ENCODE data around the gene SAPCD1. TPM values are rescaled to one million over a fixed set of nuclear protein-coding genes. Genes with fewer than 3 reads are reported as not detected.

Gene SAPCD1
- total and polyA plus RNA-seq, 10 of the 15 experiments (the other 5 are each of a cell fraction or from before 2014, with no cell fraction given), result 1.6 to 13.0 (median 5.4) TPM

GRCh38 chr6:31806470-31807272 lies 44.2 kb downstream of the SAPCD1 start, which contains the start of gene LSM2 (continued):
- TF ChIP-seq, protein P1, sequence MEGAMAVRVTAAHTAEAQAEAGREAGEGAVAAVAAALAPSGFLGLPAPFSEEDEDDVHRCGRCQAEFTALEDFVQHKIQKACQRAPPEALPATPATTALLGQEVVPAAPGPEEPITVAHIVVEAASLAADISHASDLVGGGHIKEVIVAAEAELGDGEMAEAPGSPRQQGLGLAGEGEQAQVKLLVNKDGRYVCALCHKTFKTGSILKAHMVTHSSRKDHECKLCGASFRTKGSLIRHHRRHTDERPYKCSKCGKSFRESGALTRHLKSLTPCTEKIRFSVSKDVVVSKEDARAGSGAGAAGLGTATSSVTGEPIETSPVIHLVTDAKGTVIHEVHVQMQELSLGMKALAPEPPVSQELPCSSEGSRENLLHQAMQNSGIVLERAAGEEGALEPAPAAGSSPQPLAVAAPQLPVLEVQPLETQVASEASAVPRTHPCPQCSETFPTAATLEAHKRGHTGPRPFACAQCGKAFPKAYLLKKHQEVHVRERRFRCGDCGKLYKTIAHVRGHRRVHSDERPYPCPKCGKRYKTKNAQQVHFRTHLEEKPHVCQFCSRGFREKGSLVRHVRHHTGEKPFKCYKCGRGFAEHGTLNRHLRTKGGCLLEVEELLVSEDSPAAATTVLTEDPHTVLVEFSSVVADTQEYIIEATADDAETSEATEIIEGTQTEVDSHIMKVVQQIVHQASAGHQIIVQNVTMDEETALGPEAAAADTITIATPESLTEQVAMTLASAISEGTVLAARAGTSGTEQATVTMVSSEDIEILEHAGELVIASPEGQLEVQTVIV (IDR thresholded peaks at IDR 0.05; ENCODE audit: borderline replicate concordance, partially characterized antibody), result peak; percentile 18
- TF ChIP-seq HDGF (IDR thresholded peaks at IDR 0.05) (peak; percentile 89), FOS (IDR thresholded peaks at IDR 0.05; ENCODE audit: borderline replicate concordance, extremely low read depth, insufficient read length) (no peak), POLR2AphosphoS5 (IDR thresholded peaks at IDR 0.05; ENCODE audit: low read length) (peak; percentile 91), BHLHE40 (IDR thresholded peaks at IDR 0.05; ENCODE audit: borderline replicate concordance in 1 of 2, low read depth in 2 of 2, low read length in 1 of 2) (peak in 1 of 2 experiments; percentile 40; a peak in 1 of 4 replicates), SREBF2 (IDR thresholded peaks at IDR 0.05; ENCODE audit: low read length) (no peak), ATF7 (IDR thresholded peaks at IDR 0.05; ENCODE audit: low read depth) (peak; percentile 40; the same call in 1 of the 2 replicates), MTA2 (IDR thresholded peaks at IDR 0.05; ENCODE audit: low read depth) (0 out of 2 replicates have a peak, but pooled peaks have one; percentile 5), SREBF1 (IDR thresholded peaks at IDR 0.05; ENCODE audit: low read length) (no peak), POLR2AphosphoS2 (IDR thresholded peaks at IDR 0.05; ENCODE audit: low read depth, low read length) (peak; percentile 80; the same call in 1 of the 2 replicates), SMAD1 (IDR thresholded peaks at IDR 0.05; ENCODE audit: low read depth, partially characterized antibody) (peak; percentile 70), PML (IDR thresholded peaks at IDR 0.05; ENCODE audit: low read length) (peak; percentile 88), EED (IDR thresholded peaks at IDR 0.05; ENCODE audit: low read depth) (peak; percentile 34), TAF1 (IDR thresholded peaks at IDR 0.05; ENCODE audit: borderline replicate concordance, low read depth, low read length) (peak; percentile 62), KLF5 (IDR thresholded peaks at IDR 0.05; ENCODE audit: partially characterized antibody) (peak; percentile 40), TCF12 (IDR thresholded peaks at IDR 0.05; ENCODE audit: low read depth, low read length) (peak; percentile 64; the same call in 1 of the 2 replicates), CUX1 (IDR thresholded peaks at IDR 0.05; ENCODE audit: insufficient replicate concordance, low read depth, low read length) (no peak)
- TF ChIP-seq, protein P2, sequence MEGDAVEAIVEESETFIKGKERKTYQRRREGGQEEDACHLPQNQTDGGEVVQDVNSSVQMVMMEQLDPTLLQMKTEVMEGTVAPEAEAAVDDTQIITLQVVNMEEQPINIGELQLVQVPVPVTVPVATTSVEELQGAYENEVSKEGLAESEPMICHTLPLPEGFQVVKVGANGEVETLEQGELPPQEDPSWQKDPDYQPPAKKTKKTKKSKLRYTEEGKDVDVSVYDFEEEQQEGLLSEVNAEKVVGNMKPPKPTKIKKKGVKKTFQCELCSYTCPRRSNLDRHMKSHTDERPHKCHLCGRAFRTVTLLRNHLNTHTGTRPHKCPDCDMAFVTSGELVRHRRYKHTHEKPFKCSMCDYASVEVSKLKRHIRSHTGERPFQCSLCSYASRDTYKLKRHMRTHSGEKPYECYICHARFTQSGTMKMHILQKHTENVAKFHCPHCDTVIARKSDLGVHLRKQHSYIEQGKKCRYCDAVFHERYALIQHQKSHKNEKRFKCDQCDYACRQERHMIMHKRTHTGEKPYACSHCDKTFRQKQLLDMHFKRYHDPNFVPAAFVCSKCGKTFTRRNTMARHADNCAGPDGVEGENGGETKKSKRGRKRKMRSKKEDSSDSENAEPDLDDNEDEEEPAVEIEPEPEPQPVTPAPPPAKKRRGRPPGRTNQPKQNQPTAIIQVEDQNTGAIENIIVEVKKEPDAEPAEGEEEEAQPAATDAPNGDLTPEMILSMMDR (IDR thresholded peaks at IDR 0.05 in 2 of 3, conservative IDR thresholded peaks at IDR 0.05 in 1 of 3; ENCODE audit: control insufficient read depth in 2 of 3, extremely low read depth in 1 of 3, insufficient read depth in 1 of 3, low read depth in 3 of 3, low read length in 3 of 3), result peak; percentile 24 to 34 (median 24); a peak in 3 of 6 replicates

Data from GM12878 (cell line).